Activated CD4-positive, alpha-beta T cell treated with anti-CD3 and anti-CD28 coated beads, Interleukin-2, amount 50 U/mL, for 24 hours (primary cell): ENCODE results near the gene MRNIP.

Source experiments
- DNase-seq, 2 donors: peaks; one replicate each; pipeline ENCODE4 v3.0.0-alpha.2; 2020; ENCODE audit warnings: low read depth in 1 of 2, low spot score in 1 of 2

The MRNIP gene

DNA sequence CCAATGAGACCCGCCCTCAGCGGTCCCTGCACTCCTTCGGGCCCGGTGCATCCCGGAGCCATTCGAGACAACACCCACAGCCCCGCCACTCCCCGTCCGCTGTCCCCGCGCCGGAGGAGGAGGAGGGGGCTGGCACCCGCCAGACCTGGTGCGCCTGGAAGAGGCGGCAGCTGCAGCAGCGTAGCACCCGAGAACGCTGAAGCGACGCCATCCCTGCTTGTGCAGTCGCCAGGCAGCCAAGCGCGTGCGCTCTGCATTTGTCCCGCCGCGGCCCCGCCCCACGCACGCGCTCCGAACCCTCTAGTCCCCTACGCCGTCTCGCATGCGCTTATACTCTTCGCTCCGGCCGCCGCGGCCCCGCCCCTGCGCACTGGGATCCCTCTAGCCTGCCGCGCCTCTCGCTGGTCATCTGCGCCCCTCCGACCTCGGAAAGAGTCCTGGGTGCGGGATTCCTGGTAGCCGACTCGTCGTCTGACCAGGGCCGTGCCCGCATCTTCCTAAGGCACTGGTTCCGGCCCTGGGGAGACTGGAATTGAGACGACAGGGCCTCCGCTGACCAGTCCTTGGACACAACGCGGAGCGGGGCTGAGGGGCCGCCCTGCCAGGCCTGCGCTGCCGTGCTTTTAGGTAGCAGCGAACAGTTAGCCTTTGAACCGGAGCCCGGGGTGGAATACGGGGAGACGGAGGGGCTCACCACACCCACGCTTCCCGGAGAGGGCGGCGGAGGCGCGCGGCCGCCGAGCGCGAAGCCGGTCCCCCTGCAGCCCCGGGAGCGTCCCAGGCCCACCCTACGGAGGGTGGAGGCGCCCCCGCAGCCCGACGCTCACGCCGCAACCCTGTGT lies at the start of gene MRNIP:
Gene MRNIP (minus strand): TSS at position 232 of the 842 bp plus-strand sequence. CDS start 21 bp downstream, at position 211.
- DNase-seq: peak; percentile 75 to 85

- peak; percentile 43 to 52 for DNase-seq
These were observed 49.1 kb upstream of the MRNIP start, which contains the start of gene TBC1D9B for GRCh38 chr5:179907556-179908324. TBC1D9B (minus strand) TSS chr5:179907897; CDS start chr5:179907821, 76 bp downstream.

DNA sequence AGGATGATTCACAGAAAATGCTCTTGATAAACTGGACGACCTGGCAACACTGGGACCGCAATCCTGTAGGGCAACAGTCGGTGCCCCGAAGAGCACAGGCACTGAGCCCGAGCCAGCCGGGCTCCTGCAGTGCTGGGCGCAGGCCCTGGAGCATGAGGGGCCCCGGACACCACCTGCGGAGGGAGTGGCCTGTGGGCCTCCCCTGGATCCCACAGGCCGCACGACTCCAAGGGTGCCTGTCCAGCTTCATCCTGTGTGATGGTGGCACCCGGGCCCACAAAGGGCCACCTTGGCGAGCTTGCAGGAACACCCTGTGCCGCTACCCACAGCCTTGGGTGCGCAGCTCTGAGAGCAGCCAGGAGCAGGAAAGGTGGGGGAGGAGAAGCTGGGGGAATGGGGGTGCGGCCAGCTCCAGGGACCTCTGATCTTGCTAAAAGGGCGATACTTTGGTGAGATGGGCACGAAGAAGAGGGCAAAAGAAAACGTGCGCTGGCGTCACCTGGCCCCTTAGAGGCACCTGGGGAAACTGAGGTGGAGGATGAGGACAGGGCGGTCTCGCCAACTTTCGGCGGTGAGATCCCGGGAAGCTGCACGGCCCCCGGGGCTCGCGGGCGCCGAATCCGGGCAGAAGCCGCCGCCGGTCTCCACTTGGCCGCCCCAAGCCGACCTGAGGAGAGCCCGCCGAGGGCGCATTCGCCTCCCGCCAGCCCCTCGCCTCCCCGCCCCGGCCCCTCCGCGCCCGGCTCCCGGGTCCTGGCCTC lies 48.4 kb upstream of the MRNIP start:
- DNase-seq: no peak

DNA sequence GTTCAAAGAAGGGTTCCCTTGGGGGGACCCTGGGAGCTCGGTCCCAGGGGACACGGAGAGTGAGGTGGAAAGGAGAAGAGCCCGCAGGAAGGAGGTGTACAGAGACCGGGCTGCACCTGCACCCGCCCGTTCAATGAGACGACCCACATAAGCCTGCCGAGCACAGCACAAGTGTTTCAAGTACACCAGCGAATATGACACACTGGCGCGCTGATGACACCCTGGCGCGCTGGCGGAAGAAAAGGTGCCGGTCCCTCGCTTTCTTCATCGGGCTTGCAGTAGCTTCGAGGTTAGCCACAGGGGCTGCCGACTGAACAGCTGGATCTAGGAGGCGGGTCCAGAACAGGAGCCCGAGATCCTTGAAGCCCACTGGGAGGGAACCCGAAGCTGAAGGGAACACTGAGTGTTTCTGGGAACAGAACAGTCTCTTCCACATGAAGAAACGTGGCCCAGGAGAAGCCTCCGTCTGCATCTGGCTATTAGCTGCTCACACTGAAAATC lies 47.7 kb upstream of the MRNIP start:
- no peak for DNase-seq

- DNase-seq: no peak
These were observed 46.5 kb upstream of the MRNIP start for GRCh38 chr5:179905161-179905560.

DNA sequence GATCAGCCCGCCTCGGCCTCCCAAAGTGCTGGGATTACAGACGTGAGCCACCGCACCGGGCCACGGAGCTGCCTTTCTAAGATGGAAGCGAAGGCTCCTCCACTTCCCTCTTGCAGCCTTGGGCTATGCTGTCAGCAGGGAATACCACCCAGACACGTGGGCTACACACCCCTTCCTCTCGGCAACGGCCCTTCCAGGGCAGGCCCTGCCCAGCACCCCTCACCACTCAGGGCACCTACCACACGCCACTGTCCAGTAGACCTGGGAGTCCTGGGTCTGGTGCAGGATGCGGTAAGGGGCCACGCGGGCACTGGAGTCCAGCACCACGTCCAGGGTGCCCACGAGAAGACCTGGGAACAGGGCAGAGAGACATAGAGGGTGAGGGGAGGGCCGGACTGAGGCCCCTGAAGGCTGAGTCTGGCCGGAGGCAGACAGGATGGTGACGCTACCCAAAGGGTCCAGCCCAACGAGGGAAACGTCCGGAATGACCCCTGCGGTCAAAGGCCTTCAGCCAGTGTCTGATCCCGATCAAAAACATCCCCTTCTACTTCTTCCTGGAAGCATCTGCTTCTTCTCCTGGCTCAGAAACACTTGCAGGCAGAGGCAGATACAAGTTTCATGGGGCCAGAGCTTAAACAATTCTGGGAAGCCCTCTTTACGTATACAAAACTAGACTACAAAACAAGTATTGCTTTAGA lies 46.0 kb upstream of the MRNIP start:
- no peak for DNase-seq

DNA sequence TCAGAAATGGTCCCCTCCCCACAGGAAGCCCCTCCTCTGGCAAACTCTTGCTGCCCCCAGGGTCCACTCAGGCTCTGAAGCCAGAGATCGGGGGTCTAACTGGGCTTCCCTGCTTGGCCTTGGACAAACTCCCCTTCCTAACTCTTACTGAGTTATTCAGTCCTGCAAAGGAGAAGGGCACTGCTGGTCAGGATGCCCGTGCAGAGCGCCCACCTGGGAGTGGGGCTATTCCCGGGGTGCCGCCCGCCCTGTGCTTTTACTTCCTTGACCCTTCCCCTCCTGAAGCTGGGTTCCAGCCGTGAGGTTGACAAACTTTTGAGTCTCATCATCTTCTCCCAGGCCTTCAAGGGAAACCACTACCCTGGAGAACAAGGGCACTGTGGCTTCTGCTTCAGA lies 44.1 kb upstream of the MRNIP start:
- no peak for DNase-seq

DNA sequence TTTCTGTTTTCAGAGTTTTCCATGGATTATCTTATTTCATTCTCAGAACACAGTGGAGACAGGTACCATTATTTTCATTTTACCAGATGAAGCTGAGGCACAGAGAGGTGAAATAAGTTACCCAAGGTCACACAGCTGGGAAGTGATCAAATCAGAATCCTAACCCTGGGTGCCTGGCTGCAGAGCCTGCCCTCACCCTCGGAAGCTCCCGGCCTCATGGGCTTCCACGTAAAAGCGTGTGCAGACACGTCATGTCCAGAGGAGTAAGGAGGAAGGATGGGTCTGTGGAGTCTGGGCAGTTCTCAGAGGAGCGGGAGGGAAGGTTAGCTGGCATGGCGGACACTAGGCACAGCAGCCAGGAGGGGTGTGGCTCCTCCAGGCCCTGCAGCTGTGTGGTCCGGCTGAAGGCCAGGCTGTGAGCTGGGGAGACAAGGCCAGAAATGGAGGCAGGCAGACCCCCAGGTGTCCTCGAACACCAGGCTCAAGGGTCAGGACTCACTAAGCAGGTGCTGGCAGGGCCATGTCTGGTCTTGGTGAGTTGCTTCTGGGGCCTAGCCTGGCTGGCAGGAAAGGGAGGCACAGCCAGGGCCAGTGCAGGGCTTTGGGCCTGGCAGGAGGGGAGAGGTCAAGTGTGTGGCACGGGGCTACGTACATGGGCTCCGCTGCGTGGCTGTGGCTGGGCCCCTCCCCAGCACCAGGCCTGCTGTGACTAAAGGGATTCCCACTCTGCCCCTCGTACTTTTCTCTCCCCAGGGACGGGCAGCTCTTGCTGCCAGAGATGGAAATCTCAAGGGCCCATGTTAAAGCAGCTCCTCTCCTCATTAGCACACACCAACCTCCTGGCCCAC lies 43.5 kb upstream of the MRNIP start:
- DNase-seq: no peak

GRCh38 chr5:179901462-179901861 lies 42.8 kb upstream of the MRNIP start:
- no peak for DNase-seq

DNA sequence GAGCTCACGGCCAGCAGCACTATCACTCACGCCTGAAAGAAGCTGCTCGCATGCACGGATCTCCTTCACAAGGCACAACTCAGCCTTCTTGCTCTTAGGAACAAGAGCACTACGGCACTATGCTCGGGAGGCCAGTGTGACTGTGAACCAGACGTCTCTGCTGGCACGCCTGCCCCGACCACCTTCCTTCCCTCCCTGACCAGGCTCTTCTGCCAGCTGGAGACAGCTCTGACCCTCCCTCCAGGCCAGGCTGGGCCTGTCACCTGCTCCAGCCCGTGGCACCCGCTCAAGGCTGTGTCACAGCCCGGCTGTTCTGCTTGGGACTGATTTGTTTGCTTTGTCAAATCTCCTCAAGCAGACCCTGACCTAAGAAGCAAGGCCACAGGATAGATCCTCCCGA lies 42.1 kb upstream of the MRNIP start:
- no peak for DNase-seq

DNA sequence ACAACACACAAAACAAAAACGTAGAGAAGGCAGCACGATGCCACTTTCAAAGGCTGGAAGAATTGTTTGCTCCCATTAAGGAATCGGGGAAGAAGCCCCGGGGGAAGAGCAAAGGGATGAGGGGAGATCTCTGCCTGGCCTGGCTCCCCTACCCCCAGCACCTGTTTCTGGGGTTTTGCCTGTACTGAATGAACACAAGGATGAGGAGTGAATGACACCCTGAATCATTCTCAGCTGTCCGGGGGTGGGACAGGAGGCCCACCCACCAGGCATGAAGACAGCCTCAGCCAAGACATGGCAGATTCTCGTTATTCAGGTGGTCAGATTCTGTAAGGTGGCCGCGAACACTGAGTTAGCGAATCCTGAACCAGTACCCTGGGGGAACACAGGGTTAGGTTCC lies 41.6 kb upstream of the MRNIP start:
- DNase-seq: no peak

DNA sequence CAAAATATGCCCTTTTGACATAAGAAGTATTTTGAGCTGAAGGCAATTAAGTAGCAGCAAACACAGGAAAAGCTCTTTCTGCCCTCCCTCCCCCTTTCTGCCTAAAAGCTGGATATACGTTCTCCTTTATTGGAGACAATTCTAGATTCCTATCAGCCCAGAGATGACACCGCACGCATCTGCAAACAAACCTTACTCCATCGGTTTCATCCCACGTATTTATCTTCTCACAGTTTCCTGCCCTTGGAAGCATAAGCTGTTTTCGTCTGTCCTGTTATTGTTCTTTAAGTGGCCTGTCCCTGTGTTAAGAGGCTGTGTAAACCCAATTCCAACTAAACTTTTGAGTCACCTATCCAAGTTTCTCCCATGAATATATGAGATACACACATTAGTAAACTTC lies 37.2 kb upstream of the MRNIP start:
- no peak for DNase-seq

GRCh38 chr5:179893958-179894895 lies 35.6 kb upstream of the MRNIP start:
- no peak for DNase-seq

- no peak for DNase-seq
These were observed 34.7 kb upstream of the MRNIP start for GRCh38 chr5:179893076-179893957.

- no peak for DNase-seq
These were observed 33.6 kb upstream of the MRNIP start for GRCh38 chr5:179892255-179892654.

GRCh38 chr5:179890751-179891682 lies 32.4 kb upstream of the MRNIP start:
- DNase-seq: no peak

GRCh38 chr5:179889885-179890284 lies 31.3 kb upstream of the MRNIP start:
- DNase-seq: no peak
